Measurements from ENCODE around the gene MAST4.

The MAST4 gene

GRCh38 chr5:67035098-67035740 is 439.0 kb downstream of the MAST4 start:
- H3K27me3 ChIP-seq (ENCODE audit: low read depth, low read length) = no peaks in the 10 kb centered on the region
- no peak overlapping the region for H3K27ac ChIP-seq (ENCODE audit: low read length)
- H3K79me2 ChIP-seq (ENCODE audit: low read length) = no peaks in the 10 kb centered on the region
- no peaks in the 10 kb centered on the region for H4K20me1 ChIP-seq (ENCODE audit: insufficient read depth, low read length)
- no peaks in the 10 kb centered on the region for H3K36me3 ChIP-seq (replicated peaks; ENCODE audit: low read depth, low read length)
- no peak overlapping the region for H2AFZ ChIP-seq (ENCODE audit: low read depth, low read length)
- H3K9ac ChIP-seq (ENCODE audit: low read length) = no peak overlapping the region
- no peak overlapping the region for H3K4me2 ChIP-seq (ENCODE audit: low read length)
- H3K9me3 ChIP-seq (ENCODE audit: insufficient read depth, low read length) = no peaks in the 10 kb centered on the region
- H3K4me3 ChIP-seq (ENCODE audit: low read length) = no peak overlapping the region
- TF ChIP-seq CTCF (IDR thresholded peaks at IDR 0.05; ENCODE audit: low read depth, low read length) (no peak), EZH2phosphoT487 (IDR thresholded peaks at IDR 0.05; ENCODE audit: low read depth) (no peak)
- H3K4me1 ChIP-seq (ENCODE audit: low read length) = peaks cover 8% of the 10 kb centered on the region; the same call in 1 of the 2 replicates

- Histone ChIP-seq H3K36me3 (replicated peaks; ENCODE audit: low read depth, low read length) (no peaks in the 10 kb centered on the region), H3K27ac (ENCODE audit: low read length) (no peak overlapping the region), H4K20me1 (ENCODE audit: insufficient read depth, low read length) (no peaks in the 10 kb centered on the region), H3K4me1 (ENCODE audit: low read length) (peaks cover 8% of the 10 kb centered on the region; the same call in 1 of the 2 replicates), H3K9me3 (ENCODE audit: insufficient read depth, low read length) (no peaks in the 10 kb centered on the region), H3K79me2 (ENCODE audit: low read length) (no peaks in the 10 kb centered on the region), H3K4me2 (ENCODE audit: low read length) (no peak overlapping the region), H3K27me3 (ENCODE audit: low read depth, low read length) (no peaks in the 10 kb centered on the region), H3K4me3 (ENCODE audit: low read length) (no peak overlapping the region), H2AFZ (ENCODE audit: low read depth, low read length) (no peak overlapping the region), H3K9ac (ENCODE audit: low read length) (no peak overlapping the region)
- TF ChIP-seq EZH2phosphoT487 (IDR thresholded peaks at IDR 0.05; ENCODE audit: low read depth) (no peak), CTCF (IDR thresholded peaks at IDR 0.05; ENCODE audit: low read depth, low read length) (no peak)
Measured at GRCh38 chr5:67037171-67037570, 441.0 kb downstream of the MAST4 start.

GRCh38 chr5:67038817-67039603 is 442.8 kb downstream of the MAST4 start:
- Histone ChIP-seq H3K9ac (ENCODE audit: low read length) (no peak overlapping the region), H4K20me1 (ENCODE audit: insufficient read depth, low read length) (no peaks in the 10 kb centered on the region), H2AFZ (ENCODE audit: low read depth, low read length) (no peak overlapping the region), H3K27ac (ENCODE audit: low read length) (no peak overlapping the region), H3K27me3 (ENCODE audit: low read depth, low read length) (no peaks in the 10 kb centered on the region), H3K4me1 (ENCODE audit: low read length) (no peaks in the 10 kb centered on the region), H3K36me3 (replicated peaks; ENCODE audit: low read depth, low read length) (no peaks in the 10 kb centered on the region), H3K79me2 (ENCODE audit: low read length) (no peaks in the 10 kb centered on the region), H3K4me3 (ENCODE audit: low read length) (no peak overlapping the region), H3K9me3 (ENCODE audit: insufficient read depth, low read length) (no peaks in the 10 kb centered on the region), H3K4me2 (ENCODE audit: low read length) (no peak overlapping the region)
- no peak for TF ChIP-seq CTCF (IDR thresholded peaks at IDR 0.05; ENCODE audit: low read depth, low read length)
- TF ChIP-seq EZH2phosphoT487 (IDR thresholded peaks at IDR 0.05; ENCODE audit: low read depth) = no peak

- Histone ChIP-seq H4K20me1 (ENCODE audit: insufficient read depth, low read length) (no peaks in the 10 kb centered on the region), H3K4me3 (ENCODE audit: low read length) (no peak overlapping the region), H2AFZ (ENCODE audit: low read depth, low read length) (no peak overlapping the region), H3K27me3 (ENCODE audit: low read depth, low read length) (no peaks in the 10 kb centered on the region), H3K36me3 (replicated peaks; ENCODE audit: low read depth, low read length) (no peaks in the 10 kb centered on the region), H3K79me2 (ENCODE audit: low read length) (no peaks in the 10 kb centered on the region), H3K4me2 (ENCODE audit: low read length) (no peak overlapping the region), H3K27ac (ENCODE audit: low read length) (no peak overlapping the region), H3K4me1 (ENCODE audit: low read length) (no peaks in the 10 kb centered on the region), H3K9me3 (ENCODE audit: insufficient read depth, low read length) (no peaks in the 10 kb centered on the region), H3K9ac (ENCODE audit: low read length) (no peak overlapping the region)
- TF ChIP-seq EZH2phosphoT487 (IDR thresholded peaks at IDR 0.05; ENCODE audit: low read depth) (no peak), CTCF (IDR thresholded peaks at IDR 0.05; ENCODE audit: low read depth, low read length) (no peak)
Measured at GRCh38 chr5:67042176-67043003, 446.2 kb downstream of the MAST4 start.

Data from OCI-LY3 (cell line).